GM10847 (cell line): ENCODE data around the gene ULK4.

Source experiments
- POLR2A ChIP-seq: IDR thresholded peaks from 2 replicates; pipeline ENCODE4 v1.6.1; 2011; ENCODE audit not compliant: insufficient read length; ENCODE audit errors: extremely low read depth

Gene ULK4

GRCh38 chr3:41302295-41302694 is 659.6 kb downstream of the ULK4 start:
- TF ChIP-seq POLR2A = no peak

- no peak for TF ChIP-seq POLR2A
Observed at GRCh38 chr3:41301548-41301947, 660.4 kb downstream of the ULK4 start.

- TF ChIP-seq POLR2A = no peak
Observed at GRCh38 chr3:41299036-41299435, 662.9 kb downstream of the ULK4 start.

- TF ChIP-seq POLR2A = no peak
Observed at GRCh38 chr3:41297750-41298149, 664.2 kb downstream of the ULK4 start.

- no peak for TF ChIP-seq POLR2A
Observed at GRCh38 chr3:41296556-41296955, 665.3 kb downstream of the ULK4 start.

GRCh38 chr3:41295740-41296139 is 666.2 kb downstream of the ULK4 start:
- no peak for TF ChIP-seq POLR2A

GRCh38 chr3:41293169-41293681 is 668.7 kb downstream of the ULK4 start:
- TF ChIP-seq POLR2A = no peak

- TF ChIP-seq POLR2A = no peak
Observed at GRCh38 chr3:41290736-41291135, 671.2 kb downstream of the ULK4 start.

GRCh38 chr3:41290306-41290705 is 671.6 kb downstream of the ULK4 start:
- TF ChIP-seq POLR2A = no peak

- TF ChIP-seq POLR2A = no peak
Observed at GRCh38 chr3:41288785-41289184, 673.1 kb downstream of the ULK4 start.

GRCh38 chr3:41286305-41286704 is 675.6 kb downstream of the ULK4 start:
- no peak for TF ChIP-seq POLR2A

- TF ChIP-seq POLR2A = no peak
Observed at GRCh38 chr3:41277790-41278465, 684.0 kb downstream of the ULK4 start.

GRCh38 chr3:41276191-41276590 is 685.7 kb downstream of the ULK4 start:
- TF ChIP-seq POLR2A = no peak

GRCh38 chr3:41274944-41275668 is 686.8 kb downstream of the ULK4 start:
- no peak for TF ChIP-seq POLR2A

GRCh38 chr3:41272667-41273066 is 689.2 kb downstream of the ULK4 start:
- no peak for TF ChIP-seq POLR2A

GRCh38 chr3:41267975-41268640 is 693.8 kb downstream of the ULK4 start:
- TF ChIP-seq POLR2A = no peak
